GM21515 (cell line): Measurements from ENCODE around the gene NKAIN2.
"Not testable (repeated sequence)": the region's sequence is repeated elsewhere in the genome, so short reads cannot be mapped to it uniquely, and the experiment has no call there.

Experiments used
- ATAC-seq: cut with Tn5 transposase; IDR thresholded peaks from one replicate; pipeline ENCODE4 v1.9.1; 2021; ENCODE audit not compliant: unreplicated experiment

NKAIN2 gene

GRCh38 chr6:123956492-123957139 is 153.0 kb downstream of the NKAIN2 start:
- ATAC-seq, result no peak

GRCh38 chr6:123962508-123962907 is 158.8 kb downstream of the NKAIN2 start:
- ATAC-seq, result no peak

GRCh38 chr6:123965894-123966293 is 162.2 kb downstream of the NKAIN2 start:
- no peak for ATAC-seq

GRCh38 chr6:123966618-123967017 is 163.0 kb downstream of the NKAIN2 start:
- ATAC-seq, result no peak

GRCh38 chr6:123967905-123968304 is 164.2 kb downstream of the NKAIN2 start:
- ATAC-seq, result no peak

- ATAC-seq, result no peak
These were observed 169.1 kb downstream of the NKAIN2 start for GRCh38 chr6:123972600-123973294.

- ATAC-seq, result no peak
These were observed 176.6 kb downstream of the NKAIN2 start for GRCh38 chr6:123980311-123980710.

GRCh38 chr6:123986938-123987337 is 183.3 kb downstream of the NKAIN2 start:
- ATAC-seq, result no peak

GRCh38 chr6:123989918-123990317 is 186.3 kb downstream of the NKAIN2 start:
- ATAC-seq, result not testable (repeated sequence)

- no peak for ATAC-seq
These were observed 186.7 kb downstream of the NKAIN2 start for GRCh38 chr6:123990376-123990775.

- ATAC-seq, result no peak
These were observed 190.5 kb downstream of the NKAIN2 start for GRCh38 chr6:123994168-123994567.

GRCh38 chr6:123994891-123995635 is 191.4 kb downstream of the NKAIN2 start:
- ATAC-seq, result no peak

- no peak for ATAC-seq
These were observed 193.6 kb downstream of the NKAIN2 start for GRCh38 chr6:123997223-123997622.

GRCh38 chr6:124002377-124003081 is 198.9 kb downstream of the NKAIN2 start:
- ATAC-seq, result no peak

- ATAC-seq, result no peak
These were observed 203.6 kb downstream of the NKAIN2 start for GRCh38 chr6:124007266-124007665.

GRCh38 chr6:124008000-124008987 is 204.6 kb downstream of the NKAIN2 start:
- ATAC-seq, result no peak

- no peak for ATAC-seq
These were observed 205.5 kb downstream of the NKAIN2 start for GRCh38 chr6:124008988-124009765.

- ATAC-seq, result no peak
These were observed 206.9 kb downstream of the NKAIN2 start for GRCh38 chr6:124010574-124010973.

GRCh38 chr6:124011180-124011579 is 207.5 kb downstream of the NKAIN2 start:
- no peak for ATAC-seq
